GM19351 (cell line): Measurements from ENCODE around the gene RERE.

ENCODE experiments used
- ATAC-seq: cut with Tn5 transposase; IDR thresholded peaks from one replicate; pipeline ENCODE4 v1.9.1; 2021; ENCODE audit warnings: mild to moderate bottlenecking, moderate library complexity; ENCODE audit not compliant: unreplicated experiment

RERE gene

DNA sequence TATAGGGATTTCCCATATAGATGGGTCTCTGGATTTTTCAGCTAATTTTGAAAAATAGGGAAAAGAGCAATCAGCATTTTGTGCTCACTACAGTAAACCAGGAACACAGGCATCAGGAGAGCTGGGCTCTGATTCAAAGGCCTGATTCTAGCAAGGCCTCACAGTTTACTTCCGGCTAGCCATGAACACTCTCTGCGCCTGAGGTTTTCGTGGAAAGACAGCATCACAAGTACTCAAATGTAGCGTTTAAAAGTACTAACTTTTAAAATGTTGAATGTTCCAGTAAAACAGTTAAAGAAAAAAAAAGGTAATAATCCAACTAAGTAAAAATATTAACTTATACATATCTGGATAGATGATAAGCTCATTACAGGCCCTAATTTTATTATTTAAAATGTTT, 379.0 kb downstream of the RERE start:
- ATAC-seq = no peak

DNA sequence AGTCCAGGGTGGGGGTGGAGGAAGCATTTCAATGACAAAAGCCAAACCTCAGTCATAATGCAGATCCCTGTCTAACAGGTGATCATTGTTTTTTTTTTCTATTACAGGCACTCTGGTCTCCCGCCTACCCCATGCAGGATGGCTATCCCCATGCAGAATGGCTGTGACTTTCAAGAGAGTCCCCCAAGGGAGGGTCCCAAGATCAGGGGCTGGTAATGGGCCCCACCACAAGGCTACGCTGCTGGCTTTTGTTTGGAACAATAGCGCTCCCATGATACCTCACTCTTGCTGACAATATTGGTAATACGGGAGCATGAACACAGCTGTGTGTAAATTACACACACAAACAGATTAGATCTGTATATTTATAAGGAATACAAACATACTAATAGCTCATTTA, 380.1 kb downstream of the RERE start:
- no peak for ATAC-seq

DNA sequence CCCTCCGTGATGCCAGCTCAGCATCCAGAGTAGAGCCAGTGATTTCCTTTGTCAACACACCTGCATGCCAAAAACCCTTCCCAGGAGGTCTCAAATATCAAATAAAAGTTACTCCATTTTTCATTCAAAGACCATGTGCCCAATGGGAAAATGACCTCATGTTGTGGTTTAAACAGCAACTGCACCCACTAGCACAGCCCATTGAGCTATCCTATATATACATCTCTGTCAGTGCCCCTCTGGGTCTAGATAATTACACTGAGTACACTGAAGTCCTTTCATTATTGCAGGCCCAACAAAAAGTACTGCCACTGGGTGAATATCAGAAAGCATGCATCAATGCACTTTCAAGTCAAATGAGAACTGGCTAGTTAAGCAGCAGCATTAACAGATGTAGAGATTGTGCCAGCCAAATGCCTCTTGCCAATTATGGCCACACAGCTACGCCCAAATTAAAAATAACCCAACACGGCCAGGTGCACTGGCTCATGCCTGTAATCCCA, 381.8 kb downstream of the RERE start:
- ATAC-seq = no peak

DNA sequence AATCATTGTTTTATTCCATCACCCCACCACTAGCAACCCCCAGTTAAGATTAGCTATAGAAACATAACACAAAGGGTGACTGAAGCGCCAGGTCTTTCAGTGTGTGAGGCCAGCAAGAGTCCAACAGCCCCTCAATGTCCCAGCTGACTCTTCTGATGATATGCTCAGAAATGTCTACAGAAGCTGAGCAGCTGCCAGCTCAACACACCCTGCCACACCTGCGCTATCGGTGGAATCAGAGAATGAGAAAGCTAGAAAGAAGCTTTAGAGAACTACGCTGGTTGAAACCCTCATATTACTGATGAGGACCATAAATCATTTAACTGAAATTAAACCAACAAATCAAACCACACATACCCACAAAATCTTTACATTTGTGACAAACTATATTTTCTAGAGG, 383.3 kb downstream of the RERE start:
- no peak for ATAC-seq

DNA sequence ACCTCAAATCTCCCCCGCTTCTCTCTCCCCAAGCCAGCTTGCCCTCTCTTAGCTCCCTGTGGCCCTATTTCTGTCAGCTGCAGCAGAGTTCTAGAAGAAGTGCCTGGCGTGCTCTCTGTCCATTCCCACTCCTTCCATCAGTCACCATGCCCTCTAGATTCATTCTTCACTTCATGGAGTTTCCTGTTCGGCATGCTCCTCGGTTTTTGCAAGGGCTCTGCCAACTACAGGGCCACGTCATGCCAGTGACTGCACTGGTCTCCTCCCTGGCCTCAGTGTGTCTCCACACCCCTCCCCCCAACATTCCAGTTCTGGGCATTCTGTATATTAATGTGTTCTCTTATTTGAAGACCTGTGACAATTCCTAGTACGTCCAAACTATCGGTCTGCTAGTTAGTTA, 385.7 kb downstream of the RERE start:
- ATAC-seq = no peak

DNA sequence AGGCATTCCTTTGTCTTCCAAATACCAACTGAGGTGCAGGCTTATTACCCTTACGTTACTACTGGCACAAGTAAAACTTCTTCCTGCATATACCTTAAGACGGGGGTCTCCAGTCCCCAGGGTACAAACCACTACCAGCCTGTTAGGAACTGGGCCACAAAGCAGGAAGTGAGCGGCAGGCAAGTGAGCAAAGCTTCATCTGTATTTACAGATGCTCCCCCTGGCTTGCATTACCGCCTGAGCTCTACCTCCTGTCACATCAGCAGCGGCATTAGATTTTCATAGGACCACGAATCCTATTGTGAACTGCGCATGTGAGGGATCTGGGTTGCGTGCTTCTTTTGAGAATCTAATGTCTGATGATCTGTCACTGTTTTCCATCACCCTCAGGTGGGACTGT, 386.4 kb downstream of the RERE start:
- no peak for ATAC-seq

DNA sequence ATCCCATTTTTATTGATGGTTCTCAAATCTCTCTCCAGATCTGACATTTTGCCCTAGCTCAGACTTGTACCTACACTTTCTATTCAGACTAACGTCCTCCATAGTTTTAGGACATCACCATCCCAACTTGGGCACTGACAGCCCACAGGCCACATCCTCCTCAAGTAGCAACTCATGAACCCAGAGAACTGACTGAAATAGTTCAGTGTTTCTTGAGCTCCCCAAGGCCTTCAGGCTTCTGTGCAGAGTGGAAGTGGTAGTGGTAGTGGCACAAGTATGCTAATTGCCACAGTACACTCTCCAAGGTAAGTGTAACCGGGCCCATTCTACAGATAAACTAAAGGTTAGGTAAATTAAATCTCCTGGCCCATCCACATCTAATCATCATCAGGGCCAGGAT, 387.0 kb downstream of the RERE start:
- ATAC-seq = no peak

DNA sequence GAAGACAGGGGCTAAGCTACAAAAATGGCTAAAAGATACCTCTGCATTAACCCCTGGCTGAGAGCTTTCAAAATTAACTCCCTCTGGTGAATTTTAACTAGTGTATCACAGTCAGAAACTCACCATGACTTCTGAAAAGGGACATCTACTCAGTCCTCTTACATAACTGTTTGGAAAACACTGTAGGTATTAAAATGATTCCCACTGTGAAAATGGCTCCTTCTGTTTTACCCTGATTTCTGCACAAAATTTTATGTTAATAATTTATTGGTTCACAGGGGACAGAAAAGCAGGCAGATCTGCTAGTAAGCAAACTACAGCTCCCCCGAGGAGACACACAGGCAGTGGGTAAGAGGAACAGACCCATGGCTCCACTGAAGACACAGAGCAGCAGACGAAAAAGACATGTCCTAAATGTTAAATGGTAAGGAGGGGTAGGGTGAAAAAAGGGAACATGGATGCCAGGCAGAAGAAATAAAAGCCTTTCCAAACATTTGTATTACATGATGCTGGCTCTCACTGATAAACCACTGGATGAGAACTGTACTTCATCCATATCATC, 387.8 kb downstream of the RERE start:
- no peak for ATAC-seq

DNA sequence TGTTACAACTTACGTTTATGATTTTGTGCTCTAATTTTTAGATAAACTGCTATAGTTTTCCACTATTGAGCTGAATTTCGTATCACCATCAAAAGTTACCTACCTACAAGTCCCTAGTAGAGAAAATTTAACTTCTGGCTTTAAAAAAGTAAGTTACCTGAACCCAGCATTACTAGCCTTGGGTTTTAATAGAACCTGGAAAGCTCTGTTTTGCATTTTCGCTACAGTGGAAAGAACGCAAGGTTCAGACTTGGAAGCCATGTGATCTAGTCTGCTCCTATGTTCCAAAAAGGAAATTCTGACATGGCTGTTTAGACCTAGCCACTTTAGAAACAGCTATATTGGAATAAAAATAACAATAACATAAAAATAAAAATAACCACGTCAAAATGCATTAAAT, 389.0 kb downstream of the RERE start:
- no peak for ATAC-seq

DNA sequence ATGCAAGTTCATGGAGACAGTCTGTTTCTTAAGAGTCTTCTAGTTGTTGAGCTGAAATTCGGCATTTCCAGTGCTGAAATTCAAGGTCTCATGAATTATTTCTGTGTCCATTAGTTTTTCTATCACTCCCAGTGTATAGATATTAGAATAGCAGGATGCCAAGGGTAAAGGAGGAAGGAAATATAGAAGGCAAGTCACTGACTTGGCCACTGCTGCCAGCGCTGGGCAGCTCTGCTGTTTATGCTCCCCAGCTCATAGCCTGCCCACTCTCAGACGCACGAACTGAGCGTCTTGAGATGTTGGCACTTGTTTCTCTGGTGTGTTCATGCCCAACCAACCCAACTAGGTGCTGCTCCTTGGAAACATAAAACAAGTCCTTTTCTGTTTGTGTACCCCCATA, 389.5 kb downstream of the RERE start:
- no peak for ATAC-seq

DNA sequence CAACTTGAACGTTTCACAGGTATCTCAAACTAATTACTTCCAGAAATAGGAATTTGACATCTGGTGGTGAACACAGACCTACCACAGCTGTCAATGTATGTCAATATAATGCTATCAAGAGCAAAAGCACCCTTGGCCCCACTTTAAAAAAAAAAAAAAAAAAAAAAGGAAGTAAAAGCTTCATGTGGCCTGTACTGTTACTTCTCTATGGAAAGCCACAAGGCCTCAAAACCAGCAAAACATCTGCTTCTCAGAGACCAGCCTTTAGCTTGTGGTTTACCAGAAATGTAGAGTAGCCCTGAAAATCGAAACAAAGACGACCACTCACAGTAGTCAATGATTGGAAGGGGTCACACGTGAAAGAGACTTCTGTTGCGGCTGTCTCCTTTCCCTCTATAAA, 389.9 kb downstream of the RERE start:
- ATAC-seq = peak; percentile 66

DNA sequence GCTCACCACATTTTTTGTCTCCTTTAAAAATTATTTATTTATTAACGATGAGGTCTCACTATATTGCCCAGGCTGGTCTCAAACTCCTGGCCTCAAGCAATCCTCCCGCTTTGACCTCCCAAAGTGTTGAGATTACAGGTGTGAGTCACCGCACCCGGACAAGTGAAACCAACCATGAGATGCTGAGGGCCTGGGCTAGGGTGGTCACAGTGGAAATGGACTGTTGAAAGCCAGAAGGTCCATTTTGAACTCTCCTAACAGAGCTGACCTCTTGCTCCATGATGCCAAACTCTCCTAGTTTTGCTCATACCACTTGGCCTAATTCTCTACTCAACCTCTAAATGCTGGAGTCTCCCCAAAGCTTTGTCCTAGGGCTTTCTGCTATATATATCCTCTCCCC, 390.4 kb downstream of the RERE start:
- no peak for ATAC-seq

DNA sequence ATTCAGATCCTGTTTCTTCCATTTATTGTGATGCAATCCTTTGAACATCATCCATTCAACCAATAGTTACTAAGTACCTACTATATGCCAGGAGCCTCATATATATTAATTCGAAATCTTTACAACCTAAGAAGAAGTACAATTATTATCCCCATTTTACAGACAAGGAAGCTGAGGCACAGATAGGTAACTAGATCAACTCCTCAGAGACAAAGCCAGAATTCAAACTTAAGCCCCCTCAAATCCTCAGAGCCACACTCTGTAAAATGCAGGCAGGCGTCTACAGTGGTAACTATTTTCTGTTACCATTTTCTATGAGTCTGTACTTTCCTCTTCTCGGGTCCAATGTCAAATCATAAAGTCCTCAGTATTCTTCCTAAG, 391.7 kb downstream of the RERE start:
- ATAC-seq = no peak

DNA sequence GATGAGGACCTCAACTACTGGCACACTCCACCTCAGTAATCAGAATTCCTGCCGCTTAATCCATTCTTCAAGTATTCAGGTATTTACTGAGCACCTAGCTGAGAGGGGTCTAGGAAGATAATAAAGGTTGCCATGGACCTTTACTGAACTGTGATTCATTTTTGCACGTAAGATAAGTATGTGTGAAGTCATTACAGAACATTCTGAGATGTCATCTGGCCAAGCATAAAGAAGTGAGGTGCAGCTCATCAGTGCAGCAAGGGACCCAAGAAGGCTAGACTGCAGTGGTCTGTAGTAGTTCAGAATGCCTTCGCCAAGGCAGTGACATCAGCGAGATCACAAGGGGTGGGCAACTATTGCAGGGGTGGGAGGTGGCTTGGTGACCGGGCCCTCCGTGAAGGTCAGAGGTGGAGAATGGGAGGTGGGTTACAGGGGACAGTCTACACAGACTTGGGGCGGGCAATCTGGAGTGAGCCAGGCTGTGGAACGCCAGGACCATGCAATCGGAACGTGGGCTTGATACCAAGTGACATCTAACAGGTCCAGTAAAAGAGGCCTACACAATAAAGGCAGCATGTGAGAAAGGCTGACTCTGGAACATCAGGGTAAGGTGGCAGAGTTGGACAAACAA, 392.2 kb downstream of the RERE start:
- ATAC-seq = no peak

DNA sequence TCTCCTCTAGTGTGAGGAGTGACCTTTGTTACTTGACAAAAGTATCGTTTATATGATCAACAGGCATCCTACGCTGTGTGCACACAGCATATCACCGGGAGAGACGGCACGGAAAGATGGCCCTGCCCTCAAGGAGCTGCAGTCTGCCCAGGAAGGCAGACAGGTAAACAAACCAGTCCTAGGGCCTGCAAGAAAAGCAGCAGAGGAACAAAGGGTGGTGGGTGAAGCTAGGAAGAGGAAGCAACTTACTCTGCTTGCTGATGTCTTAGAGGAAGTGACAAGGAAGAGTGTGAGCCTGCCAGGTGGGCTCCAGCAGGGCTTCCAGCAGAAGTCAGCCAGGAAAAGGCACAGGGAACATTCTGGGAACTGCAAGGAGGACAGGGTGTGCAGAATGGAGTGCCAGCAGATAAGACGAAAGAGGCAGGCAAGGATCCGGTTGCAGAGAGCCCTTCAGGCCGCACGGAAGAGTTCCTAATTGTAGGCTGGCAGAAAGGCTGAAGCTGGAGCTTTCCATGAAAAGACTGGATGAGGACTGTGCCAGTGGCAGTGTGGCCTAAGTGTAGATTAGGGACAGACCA, 392.8 kb downstream of the RERE start:
- no peak for ATAC-seq

DNA sequence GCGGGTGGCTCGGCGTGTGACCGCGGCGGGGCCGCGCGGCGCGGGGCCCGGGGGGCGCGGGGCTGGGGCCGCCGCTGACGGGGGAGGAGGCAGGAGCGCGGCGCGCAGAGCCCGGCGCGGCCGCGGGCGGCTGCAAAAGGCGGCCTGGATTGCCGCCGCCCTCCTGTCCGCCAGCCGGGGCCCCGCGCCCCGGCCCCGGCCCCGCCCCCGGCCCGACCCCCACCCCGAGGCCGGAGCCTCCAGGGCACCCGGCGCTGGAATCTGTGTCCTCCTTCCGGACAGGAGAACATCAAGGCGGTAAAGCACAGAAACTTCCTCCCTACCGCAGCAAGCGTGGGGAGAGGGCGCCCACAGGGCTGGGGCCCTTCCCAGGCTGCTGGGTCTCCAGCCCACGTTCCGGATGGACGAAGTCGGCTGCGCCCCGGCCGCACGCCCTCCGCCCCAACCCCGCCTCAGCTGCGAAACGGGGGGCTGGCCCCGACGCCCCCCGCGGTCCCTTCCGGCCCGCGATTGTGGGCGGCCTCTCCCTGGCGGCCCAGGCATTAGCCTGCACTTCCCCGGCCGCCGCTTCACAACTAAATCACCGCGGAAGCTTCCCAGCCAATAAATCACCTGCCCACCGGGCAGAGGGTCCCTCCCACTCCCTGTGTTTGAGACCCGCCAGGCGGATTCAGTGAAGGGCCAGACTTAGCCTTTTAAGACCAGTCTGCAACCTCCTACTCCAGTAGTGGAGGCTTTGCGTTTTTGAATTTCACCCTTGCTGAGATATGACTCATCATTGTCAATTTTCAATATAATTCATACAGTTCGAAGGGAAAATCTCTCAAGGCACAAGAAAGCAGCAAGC, 393.5 kb downstream of the RERE start:
- ATAC-seq = no peak

DNA sequence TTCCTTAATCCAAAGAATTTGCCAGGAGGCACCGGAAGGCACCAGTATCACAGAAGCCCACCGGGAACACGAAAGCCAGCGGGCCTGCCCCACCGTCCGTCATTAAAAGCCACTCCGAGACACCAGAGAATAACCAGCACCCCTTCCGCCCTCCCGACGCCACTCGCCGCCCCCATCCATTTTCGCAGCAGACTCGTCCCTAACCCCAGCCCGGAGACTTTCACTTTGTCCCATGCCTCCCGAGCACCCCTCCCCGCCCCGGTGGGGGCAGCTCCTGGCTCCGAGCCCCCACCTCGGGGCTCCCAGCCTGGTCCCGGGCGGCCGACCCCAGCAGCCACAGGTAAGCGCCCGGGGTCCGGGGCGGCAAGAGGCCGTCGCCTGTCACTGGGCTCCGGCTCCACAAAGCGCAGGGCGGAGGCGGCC, 394.2 kb downstream of the RERE start:
- ATAC-seq = no peak

DNA sequence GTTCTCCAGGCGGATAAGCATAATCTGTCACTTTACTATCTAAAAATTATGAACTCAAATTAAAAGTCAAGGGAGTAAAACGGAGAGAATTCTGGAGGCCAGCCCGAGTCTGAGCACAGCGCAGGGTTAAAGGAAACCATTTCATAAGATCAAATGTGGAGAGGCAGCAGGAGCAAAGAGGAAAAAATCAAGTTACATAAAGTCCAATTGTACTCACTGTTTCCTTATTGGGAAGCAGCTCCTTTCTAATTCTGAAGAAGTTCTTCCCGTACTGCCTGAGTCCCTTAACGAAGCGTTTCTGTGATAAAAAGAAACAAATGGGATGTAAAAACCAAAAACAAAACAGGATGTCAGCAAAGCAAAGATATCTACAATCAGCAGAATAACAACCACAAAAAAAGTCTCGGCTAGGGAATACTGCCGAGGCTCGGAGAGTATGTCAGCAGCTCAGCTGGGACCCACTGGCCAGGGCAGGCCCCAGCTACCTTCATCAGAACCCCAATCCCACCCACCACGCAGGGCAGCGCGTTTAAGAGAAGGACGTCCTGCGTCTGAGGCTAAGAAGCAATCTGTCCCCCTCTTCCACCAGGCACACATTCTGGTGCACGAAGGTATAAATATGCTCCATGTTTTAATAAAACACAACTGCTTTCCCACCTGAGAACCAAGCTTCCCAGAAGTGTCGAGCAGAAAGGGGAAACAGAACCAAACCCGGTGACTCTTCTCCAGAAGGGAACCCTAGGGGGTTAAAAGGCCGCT, 394.8 kb downstream of the RERE start:
- ATAC-seq = no peak

DNA sequence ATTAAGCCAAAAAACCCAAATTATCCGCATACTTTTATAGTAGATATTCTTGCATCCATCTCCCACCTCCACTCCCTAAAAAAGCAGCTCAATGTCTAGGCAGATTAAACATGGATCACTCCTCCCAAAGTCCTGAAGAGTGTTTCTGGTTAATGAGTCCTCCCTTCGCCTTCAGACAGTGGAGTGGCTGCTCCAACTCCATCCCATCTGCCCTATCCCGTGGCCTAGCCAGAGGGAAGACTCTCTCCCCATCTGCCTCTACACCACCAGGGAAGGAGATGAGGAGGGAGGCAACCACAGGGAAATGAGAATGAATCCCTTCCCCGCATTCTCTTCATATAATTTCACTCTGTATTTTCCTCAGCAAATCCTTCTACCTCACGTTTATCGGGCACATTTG, 395.7 kb downstream of the RERE start:
- ATAC-seq = no peak

DNA sequence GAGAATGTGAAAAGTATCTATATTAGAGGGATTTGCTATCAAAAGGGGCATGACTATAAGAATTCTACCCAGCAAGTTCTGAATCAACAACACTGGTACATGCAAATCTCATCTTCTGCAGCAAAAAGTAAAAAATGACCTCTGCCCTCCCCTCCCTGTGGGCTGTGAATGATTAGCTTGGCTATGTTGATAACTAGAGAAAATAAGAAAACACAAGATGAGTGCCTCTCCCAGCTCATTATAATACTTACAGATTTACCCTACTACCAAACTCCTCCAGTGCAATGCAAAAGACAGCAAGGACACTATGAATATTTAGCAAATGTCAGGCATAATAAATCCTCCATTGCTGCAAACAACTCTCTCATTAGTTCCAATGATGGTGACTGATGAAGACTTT, 397.1 kb downstream of the RERE start:
- ATAC-seq = no peak

DNA sequence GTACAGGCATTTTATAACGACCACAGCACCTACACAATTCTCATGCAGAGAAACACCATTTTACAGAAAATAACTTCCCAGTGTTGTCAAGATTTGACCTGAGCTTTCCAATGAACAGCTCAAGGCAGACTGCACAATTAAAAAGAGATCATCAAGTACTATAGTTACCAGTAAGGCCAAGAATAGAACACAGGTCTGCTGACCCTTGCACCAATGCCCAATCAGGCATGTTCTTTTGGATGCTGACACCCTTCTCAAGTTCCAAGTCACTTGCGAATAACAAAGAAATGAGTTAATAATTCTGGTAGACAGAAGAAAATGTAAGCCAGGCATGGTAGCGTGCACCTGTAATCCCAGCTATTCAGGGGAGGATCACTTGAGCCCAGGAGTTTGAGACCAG, 397.6 kb downstream of the RERE start:
- no peak for ATAC-seq
